Peyer's patch (tissue), 4 donors: ENCODE measurements around the gene TRIM2. TPM values are rescaled to one million over a fixed set of nuclear protein-coding genes. Genes with fewer than 3 reads are reported as not detected.

Experiments used
- DNase-seq, 3 donors: peaks; one replicate each; pipeline ENCODE4 v3.0.0-alpha.2; 2017 to 2019
- H3K27ac ChIP-seq, 4 donors: fragments of 200-600 bp; sonication (generic); one replicate each; pipeline ENCODE4 v1.5.1; 2016 to 2019
- H3K27me3 ChIP-seq, 2 donors: fragments of 200-600 bp; sonication (generic); one replicate each; pipeline ENCODE4 v1.5.1; 2019
- H3K36me3 ChIP-seq, 3 donors: fragments of 200-600 bp; sonication (generic); one replicate each; pipeline ENCODE4 v1.5.1; 2016 to 2019
- H3K4me1 ChIP-seq, 4 donors: fragments of 200-600 bp; sonication (generic); one replicate each; pipeline ENCODE4 v1.5.1; 2016 to 2019
- H3K4me3 ChIP-seq, 4 donors: fragments of 200-600 bp; sonication (generic); 1 replicate in 3 of 4; 2 replicates in 1 of 4; pipeline ENCODE4 v1.5.1; 2016 to 2019; ENCODE audit warnings: mild to moderate bottlenecking in 1 of 4
- H3K9me3 ChIP-seq, 4 donors: fragments of 200-600 bp; sonication (generic); one replicate each; pipeline ENCODE4 v1.5.1; 2016 to 2019; ENCODE audit warnings: mild to moderate bottlenecking in 1 of 4
- CTCF ChIP-seq, 6 experiments: fragments of 450-650 bp in 4 of 6; fragments of 200-600 bp in 2 of 6; sonication (generic) in 1 of 6; IDR thresholded peaks; one replicate each; pipeline ENCODE4 v1.5.1; 2017 to 2019; ENCODE audit warnings: antibody characterized with exemption in 6 of 6, mild to moderate bottlenecking in 3 of 6, moderate library complexity in 1 of 6
- POLR2A ChIP-seq, 2 donors: fragments of 450-650 bp; IDR thresholded peaks; one replicate each; pipeline ENCODE4 v1.5.1; 2017; ENCODE audit warnings: antibody characterized with exemption in 2 of 2, mild to moderate bottlenecking in 2 of 2, moderate library complexity in 2 of 2
- total RNA-seq, 4 donors: library from RNA; depleted of rRNA; stranded (reverse); fragments of >200 nt; gene quantifications; one replicate each; pipeline ENCODE4 v1.1.0, GENCODE V29; 2016

TRIM2 gene
- total RNA-seq, 4 donors from 2014 or later: 58.6 to 158 (median 144) TPM

- H3K36me3 ChIP-seq: no peaks in the 10 kb centered on the region
- TF ChIP-seq POLR2A (IDR thresholded peaks at IDR 0.05) (no peak), CTCF (IDR thresholded peaks at IDR 0.05) (no peak)
- peaks cover 0 to 13% (median 0%) of the 10 kb centered on the region in 4 donors for H3K4me1 ChIP-seq
- no peaks in the 10 kb centered on the region for H3K27me3 ChIP-seq
- H3K9me3 ChIP-seq: no peaks in the 10 kb centered on the region
- DNase-seq: no peak
- H3K27ac ChIP-seq: no peak overlapping the region
- H3K4me3 ChIP-seq: no peak overlapping the region
Measured at GRCh38 chr4:153217440-153217839, 13.2 kb downstream of the TRIM2 start.

- Histone ChIP-seq H3K27ac (peak overlapping the region in 3 of 4 donors; percentile 54 to 74 (median 74)), H3K27me3 (no peaks in the 10 kb centered on the region), H3K4me3 (no peak overlapping the region), H3K9me3 (no peaks in the 10 kb centered on the region), H3K4me1 (peaks cover 0 to 17% (median 0%) of the 10 kb centered on the region in 4 donors), H3K36me3 (no peaks in the 10 kb centered on the region)
- TF ChIP-seq POLR2A (IDR thresholded peaks at IDR 0.05) (no peak), CTCF (IDR thresholded peaks at IDR 0.05) (no peak)
- no peak for DNase-seq
Measured at GRCh38 chr4:153218961-153219360, 14.7 kb downstream of the TRIM2 start.

GRCh38 chr4:153220682-153221395, 16.6 kb downstream of the TRIM2 start:
- Histone ChIP-seq H3K36me3 (no peaks in the 10 kb centered on the region), H3K9me3 (no peaks in the 10 kb centered on the region), H3K4me1 (peaks cover 0 to 21% (median 0%) of the 10 kb centered on the region in 4 donors), H3K27ac (peak overlapping the region in 2 of 4 donors; percentile 0 to 88), H3K27me3 (no peaks in the 10 kb centered on the region), H3K4me3 (no peak overlapping the region)
- TF ChIP-seq POLR2A (IDR thresholded peaks at IDR 0.05) (no peak), CTCF (IDR thresholded peaks at IDR 0.05) (no peak)
- DNase-seq: no peak

- H3K27ac ChIP-seq: peak overlapping the region; percentile 63 to 92 (median 80)
- no peak for TF ChIP-seq POLR2A (IDR thresholded peaks at IDR 0.05)
- no peak for TF ChIP-seq CTCF (IDR thresholded peaks at IDR 0.05)
- H3K4me1 ChIP-seq: peaks cover 0 to 21% (median 0%) of the 10 kb centered on the region in 4 donors
- no peaks in the 10 kb centered on the region for H3K36me3 ChIP-seq
- no peaks in the 10 kb centered on the region for H3K9me3 ChIP-seq
- DNase-seq: peak; percentile 37 to 72 (median 67)
- H3K4me3 ChIP-seq: peak overlapping the region; percentile 36 to 64 (median 62)
- no peaks in the 10 kb centered on the region for H3K27me3 ChIP-seq
Measured at GRCh38 chr4:153221783-153222706, 17.8 kb downstream of the TRIM2 start.

- TF ChIP-seq POLR2A (IDR thresholded peaks at IDR 0.05) (peak in 1 of 2 donors; percentile 18), CTCF (IDR thresholded peaks at IDR 0.05) (no peak)
- H3K4me3 ChIP-seq: peak overlapping the region; percentile 36 to 64 (median 62)
- peak; percentile 25 to 84 (median 76) for DNase-seq
- H3K9me3 ChIP-seq: no peaks in the 10 kb centered on the region
- H3K36me3 ChIP-seq: no peaks in the 10 kb centered on the region
- peaks cover 0 to 21% (median 0%) of the 10 kb centered on the region in 4 donors for H3K4me1 ChIP-seq
- H3K27ac ChIP-seq: peak overlapping the region; percentile 63 to 92 (median 80)
- no peaks in the 10 kb centered on the region for H3K27me3 ChIP-seq
Measured at GRCh38 chr4:153222707-153223426, 18.6 kb downstream of the TRIM2 start.
